IPS-11a (cell line): ENCODE data around the gene AGBL5.
A peak's percentile ranks its signal among the peaks of the same experiment; 100 is the strongest.
"Not testable (repeated sequence)": the region's sequence is repeated elsewhere in the genome, so short reads cannot be mapped to it uniquely, and the experiment has no call there.

Source experiments
- H3K4me3 ChIP-seq: one replicate; pipeline ENCODE4 v1.5.1; 2013; ENCODE audit warnings: low read depth, low read length, control low read depth

The AGBL5 gene

GRCh38 chr2:27051902-27052645 lies 606 bp downstream of the AGBL5 start:
- peak overlapping the region; percentile 72 for H3K4me3 ChIP-seq

- H3K4me3 ChIP-seq, result no peak overlapping the region
Observed at GRCh38 chr2:27053321-27053720, 1.9 kb downstream of the AGBL5 start.

- no peak overlapping the region for H3K4me3 ChIP-seq
Observed at GRCh38 chr2:27053776-27054175, 2.3 kb downstream of the AGBL5 start.

GRCh38 chr2:27054721-27055120 lies 3.3 kb downstream of the AGBL5 start:
- no peak overlapping the region for H3K4me3 ChIP-seq

- H3K4me3 ChIP-seq, result no peak overlapping the region
Observed at GRCh38 chr2:27057184-27057583, 5.7 kb downstream of the AGBL5 start.

GRCh38 chr2:27058210-27058609 lies 6.7 kb downstream of the AGBL5 start:
- no peak overlapping the region for H3K4me3 ChIP-seq

- H3K4me3 ChIP-seq, result no peak overlapping the region
Observed at GRCh38 chr2:27059141-27059820, 7.8 kb downstream of the AGBL5 start.

GRCh38 chr2:27060323-27060722 lies 8.9 kb downstream of the AGBL5 start:
- H3K4me3 ChIP-seq, result no peak overlapping the region

- no peak overlapping the region for H3K4me3 ChIP-seq
Observed at GRCh38 chr2:27065128-27065527, 13.7 kb downstream of the AGBL5 start.

- no peak overlapping the region for H3K4me3 ChIP-seq
Observed at GRCh38 chr2:27067385-27067784, 15.9 kb downstream of the AGBL5 start.

- H3K4me3 ChIP-seq, result no peak overlapping the region
Observed at GRCh38 chr2:27069436-27069835, 18.0 kb downstream of the AGBL5 start.

- no peak overlapping the region for H3K4me3 ChIP-seq
Observed at GRCh38 chr2:27069961-27070618, 18.6 kb downstream of the AGBL5 start.

- H3K4me3 ChIP-seq, result peak overlapping the region; percentile 55
Observed at GRCh38 chr2:27070653-27071276, 19.3 kb downstream of the AGBL5 start.

- H3K4me3 ChIP-seq, result peak within 1 kb of the TSS; percentile 55
Observed at GRCh38 chr2:27071277-27071989, 20.0 kb downstream of the AGBL5 start, which contains the start of gene OST4. Gene OST4 (minus strand): TSS chr2:27071654.

GRCh38 chr2:27071990-27072830 lies 20.7 kb downstream of the AGBL5 start:
- H3K4me3 ChIP-seq, result peak overlapping the region; percentile 55

GRCh38 chr2:27072920-27073319 lies 21.5 kb downstream of the AGBL5 start:
- no peak overlapping the region for H3K4me3 ChIP-seq

GRCh38 chr2:27073782-27074181 lies 22.3 kb downstream of the AGBL5 start:
- H3K4me3 ChIP-seq, result no peak overlapping the region

GRCh38 chr2:27074738-27075565 lies 23.5 kb downstream of the AGBL5 start:
- no peak overlapping the region for H3K4me3 ChIP-seq

- not testable (repeated sequence) for H3K4me3 ChIP-seq
Observed at GRCh38 chr2:27075566-27075871, 24.1 kb downstream of the AGBL5 start.
